Activated CD8-positive, alpha-beta memory T cell treated with anti-CD3 and anti-CD28 coated beads for 24 hours (primary cell): ENCODE measurements around the gene DNAJC22.
"Not testable (repeated sequence)": the region's sequence is repeated elsewhere in the genome, so short reads cannot be mapped to it uniquely, and the experiment has no call there.

Experiments used
- DNase-seq: peaks from one replicate; pipeline ENCODE4 v3.0.0-alpha.2; 2020

Gene DNAJC22

GRCh38 chr12:49346659-49347310, at the start of gene DNAJC22:
TSS of gene DNAJC22 (plus strand) at chr12:49346888. CDS start at chr12:49348873, 1,985 bp downstream.
- DNase-seq: peak; percentile 78

GRCh38 chr12:49297695-49298060, 49.0 kb upstream of the DNAJC22 start:
- DNase-seq: no peak

GRCh38 chr12:49298160-49298559, 48.5 kb upstream of the DNAJC22 start:
- no peak for DNase-seq

GRCh38 chr12:49301760-49302159, 44.9 kb upstream of the DNAJC22 start:
- DNase-seq: no peak

- DNase-seq: no peak
Measured at GRCh38 chr12:49304161-49304560, 42.5 kb upstream of the DNAJC22 start.

GRCh38 chr12:49305762-49306510, 40.8 kb upstream of the DNAJC22 start:
- no peak for DNase-seq

- DNase-seq: no peak
Measured at GRCh38 chr12:49309386-49309785, 37.3 kb upstream of the DNAJC22 start.

- DNase-seq: not testable (repeated sequence)
Measured at GRCh38 chr12:49310451-49311000, 36.2 kb upstream of the DNAJC22 start.

- DNase-seq: no peak
Measured at GRCh38 chr12:49314811-49315210, 31.9 kb upstream of the DNAJC22 start.

GRCh38 chr12:49317118-49317517, 29.6 kb upstream of the DNAJC22 start:
- not testable (repeated sequence) for DNase-seq

GRCh38 chr12:49320411-49321103, 26.1 kb upstream of the DNAJC22 start:
- DNase-seq: not testable (repeated sequence)

- peak; percentile 63 for DNase-seq
Measured at GRCh38 chr12:49322367-49322707, 24.4 kb upstream of the DNAJC22 start.

- DNase-seq: peak; percentile 96
Measured at GRCh38 chr12:49322708-49323523, 23.8 kb upstream of the DNAJC22 start, which contains the start of gene TROAP. TSS of gene TROAP (plus strand) at chr12:49323255. CDS start at chr12:49323609, 354 bp downstream.

- no peak for DNase-seq
Measured at GRCh38 chr12:49323524-49324097, 23.1 kb upstream of the DNAJC22 start.

GRCh38 chr12:49325606-49326005, 21.1 kb upstream of the DNAJC22 start:
- DNase-seq: no peak

GRCh38 chr12:49327368-49327767, 19.3 kb upstream of the DNAJC22 start:
- no peak for DNase-seq

GRCh38 chr12:49327887-49328286, 18.8 kb upstream of the DNAJC22 start:
- DNase-seq: no peak

- no peak for DNase-seq
Measured at GRCh38 chr12:49328816-49329215, 17.9 kb upstream of the DNAJC22 start.

GRCh38 chr12:49330032-49330619, 16.6 kb upstream of the DNAJC22 start:
- DNase-seq: no peak

- no peak for DNase-seq
Measured at GRCh38 chr12:49330631-49331379, 15.9 kb upstream of the DNAJC22 start.
